K562 (cell line): ENCODE measurements around the gene SLC6A6. TPM values are rescaled to one million over a fixed set of nuclear protein-coding genes. Genes with fewer than 3 reads are reported as not detected.

Experiments
- FUS ChIP-seq: fragments of 200-400 bp; formaldehyde crosslinking; optimal IDR thresholded peaks from 2 replicates; pipeline ENCODE3; 2017; ENCODE audit warnings: low read depth, low read length
- NR2C2 ChIP-seq, 2 experiments: fragments of 200-800 bp in 1 of 2; sonication (Bioruptor generic) in 1 of 2; sonication (generic) in 1 of 2; formaldehyde crosslinking in 1 of 2; IDR thresholded peaks; 2 replicates each; pipeline versions ENCODE4 v1.6.1 to v1.8.0; 2016 to 2022; ENCODE audit warnings: mild to moderate bottlenecking in 1 of 2, missing compliant biosample characterization in 1 of 2, missing genetic modification characterization in 1 of 2, missing genetic modification reagents in 1 of 2
- POLR2A ChIP-seq: fragments of 450-650 bp; conservative IDR thresholded peaks from 2 replicates; pipeline ENCODE4 v1.6.1; 2016
- STAT5B ChIP-seq: fragments of 250-450 bp; sonication (Bioruptor Pico); IDR thresholded peaks from 2 replicates; pipeline ENCODE4 v1.8.0; 2021; ENCODE audit warnings: mild to moderate bottlenecking, inconsistent platforms
- TAL1 ChIP-seq: fragments of 450-650 bp; IDR thresholded peaks from 2 replicates; pipeline ENCODE4 v1.6.1; 2016; ENCODE audit warnings: mild to moderate bottlenecking
- ZNF134 ChIP-seq: fragments of 250-450 bp; sonication (Bioruptor Pico); conservative IDR thresholded peaks from 2 replicates; pipeline ENCODE4 v1.4.0; 2020
- ZNF696 ChIP-seq: fragments of 250-450 bp; sonication (Bioruptor Pico); conservative IDR thresholded peaks from 2 replicates; pipeline ENCODE4 v1.4.0; 2020; ENCODE audit warnings: mild to moderate bottlenecking, moderate library complexity
- polyA plus RNA-seq, 8 experiments: library from polyadenylated mRNA; depleted of rRNA in 4 of 8; stranded (reverse) in 5 of 8; unstranded in 3 of 8; fragments of >200 nt; fragmentation: Nextera tagmentation in 2 of 8; fragmentation: Illumina TruSeq in 1 of 8; extraction: Ambion mirVana in 2 of 8; extraction: Trizol in 1 of 8; gene quantifications; 2 replicates each; pipeline versions ENCODE4 v1.2.1 to v1.2.3, GENCODE V29; 2011 to 2014; ENCODE audit warnings: inconsistent platforms in 1 of 8, missing spikeins in 1 of 8
- total RNA-seq, 7 experiments: library from RNA; depleted of rRNA in 6 of 7; stranded (reverse); fragments of >200 nt in 6 of 7; fragmentation: Illumina TruSeq in 2 of 7; extraction: Trizol in 2 of 7; gene quantifications; 2 replicates each; pipeline versions ENCODE4 v1.2.1 to v1.2.3, GENCODE V29; 2011 to 2021; ENCODE audit warnings: low replicate concordance in 1 of 7
- TF ChIP-seq, protein P1 (sequence below), 2 experiments: fragments of 450-650 bp; IDR thresholded peaks; 2 replicates each; pipeline ENCODE4 v1.6.1; 2016; ENCODE audit warnings: mild to moderate bottlenecking in 2 of 2, borderline replicate concordance in 1 of 2, low read depth in 1 of 2, moderate library complexity in 1 of 2

SLC6A6 gene
- total and polyA plus RNA-seq, 9 of the 15 experiments (the other 6 are each of a cell fraction or from before 2014, with no cell fraction given): 12.3 to 203 (median 93.2) TPM

GRCh38 chr3:14410503-14411165, 8.2 kb downstream of the SLC6A6 start (continued):
- TF ChIP-seq STAT5B: no peak
- TF ChIP-seq ZNF134 (CRISPR knock-in tag): 0 out of 2 replicates have a peak, but pooled peaks have one; percentile 15
- TF ChIP-seq, protein P1, sequence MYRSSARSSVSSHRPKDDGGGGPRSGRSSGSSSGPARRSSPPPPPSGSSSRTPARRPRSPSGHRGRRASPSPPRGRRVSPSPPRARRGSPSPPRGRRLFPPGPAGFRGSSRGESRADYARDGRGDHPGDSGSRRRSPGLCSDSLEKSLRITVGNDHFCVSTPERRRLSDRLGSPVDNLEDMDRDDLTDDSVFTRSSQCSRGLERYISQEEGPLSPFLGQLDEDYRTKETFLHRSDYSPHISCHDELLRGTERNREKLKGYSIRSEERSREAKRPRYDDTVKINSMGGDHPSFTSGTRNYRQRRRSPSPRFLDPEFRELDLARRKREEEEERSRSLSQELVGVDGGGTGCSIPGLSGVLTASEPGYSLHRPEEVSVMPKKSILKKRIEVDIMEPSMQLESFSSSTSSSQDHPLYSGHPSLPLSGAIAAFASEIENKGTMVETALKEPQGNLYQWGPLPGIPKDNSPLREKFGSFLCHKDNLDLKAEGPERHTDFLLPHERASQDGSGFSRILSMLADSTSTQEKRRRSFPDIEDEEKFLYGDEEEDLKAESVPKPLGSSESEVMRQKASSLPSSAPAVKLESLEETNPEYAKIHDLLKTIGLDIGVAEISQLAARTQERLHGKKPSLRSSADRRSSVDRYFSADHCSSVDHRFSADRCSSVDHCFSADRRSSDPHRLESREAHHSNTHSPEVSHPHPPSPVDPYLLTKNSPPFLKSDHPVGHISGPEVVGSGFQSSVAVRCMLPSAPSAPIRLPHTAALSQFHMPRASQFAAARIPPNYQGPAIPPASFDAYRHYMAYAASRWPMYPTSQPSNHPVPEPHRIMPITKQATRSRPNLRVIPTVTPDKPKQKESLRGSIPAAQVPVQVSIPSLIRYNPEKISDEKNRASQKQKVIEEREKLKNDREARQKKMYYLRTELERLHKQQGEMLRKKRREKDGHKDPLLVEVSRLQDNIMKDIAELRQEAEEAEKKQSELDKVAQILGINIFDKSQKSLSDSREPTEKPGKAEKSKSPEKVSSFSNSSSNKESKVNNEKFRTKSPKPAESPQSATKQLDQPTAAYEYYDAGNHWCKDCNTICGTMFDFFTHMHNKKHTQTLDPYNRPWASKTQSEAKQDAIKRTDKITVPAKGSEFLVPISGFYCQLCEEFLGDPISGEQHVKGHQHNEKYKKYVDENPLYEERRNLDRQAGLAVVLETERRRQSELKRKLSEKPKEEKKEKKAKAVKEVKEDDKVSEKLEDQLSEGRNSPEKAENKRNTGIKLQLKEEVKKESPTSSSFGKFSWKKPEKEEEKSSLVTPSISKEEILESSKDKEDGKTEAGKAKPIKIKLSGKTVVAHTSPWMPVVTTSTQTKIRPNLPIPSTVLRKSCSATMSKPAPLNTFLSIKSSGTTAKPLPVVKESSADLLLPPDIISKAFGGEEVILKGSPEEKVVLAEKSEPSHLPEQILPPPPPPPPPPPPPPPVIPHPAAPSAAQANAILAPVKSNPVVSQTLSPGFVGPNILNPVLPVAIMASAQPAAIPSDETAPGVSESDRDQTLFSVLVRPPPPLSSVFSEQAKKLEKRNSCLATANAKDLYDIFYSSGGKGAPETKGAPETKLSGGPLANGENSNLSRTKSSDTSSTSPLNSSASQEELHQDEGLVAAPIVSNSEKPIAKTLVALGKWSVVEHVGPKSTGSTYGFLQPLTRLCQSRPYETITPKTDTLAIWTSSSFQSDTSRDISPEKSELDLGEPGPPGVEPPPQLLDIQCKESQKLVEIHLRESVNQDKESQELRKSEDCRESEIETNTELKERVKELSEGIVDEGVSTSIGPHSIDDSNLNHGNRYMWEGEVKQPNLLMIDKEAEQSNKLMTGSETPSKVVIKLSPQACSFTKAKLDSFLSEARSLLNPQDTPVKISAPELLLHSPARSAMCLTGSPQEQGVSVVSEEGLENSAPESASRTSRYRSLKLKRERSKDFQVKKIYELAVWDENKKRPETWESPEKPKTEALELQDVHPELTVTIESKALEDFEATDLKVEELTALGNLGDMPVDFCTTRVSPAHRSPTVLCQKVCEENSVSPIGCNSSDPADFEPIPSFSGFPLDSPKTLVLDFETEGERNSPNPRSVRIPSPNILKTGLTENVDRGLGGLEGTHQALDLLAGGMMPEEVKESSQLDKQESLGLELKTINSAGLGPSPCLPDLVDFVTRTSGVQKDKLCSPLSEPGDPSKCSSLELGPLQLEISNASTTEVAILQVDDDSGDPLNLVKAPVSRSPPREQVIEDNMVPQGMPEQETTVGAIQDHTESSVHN (IDR thresholded peaks at IDR 0.05; ENCODE audit: borderline replicate concordance in 1 of 2, low read depth in 1 of 2): no peak
- TF ChIP-seq FUS: no peak
- no peak for TF ChIP-seq TAL1
- TF ChIP-seq NR2C2 (CRISPR knock-in tag; IDR thresholded peaks at IDR 0.05): no peak
- peak; percentile 80 for TF ChIP-seq NR2C2 (tag; IDR thresholded peaks at IDR 0.05)
- TF ChIP-seq POLR2A: peak; percentile 89
- no peak for TF ChIP-seq ZNF696 (CRISPR knock-in tag)
